Measurements from ENCODE around the gene PLEK.
"Not testable (repeated sequence)": the region's sequence is repeated elsewhere in the genome, so short reads cannot be mapped to it uniquely, and the experiment has no call there.

PLEK gene

DNA sequence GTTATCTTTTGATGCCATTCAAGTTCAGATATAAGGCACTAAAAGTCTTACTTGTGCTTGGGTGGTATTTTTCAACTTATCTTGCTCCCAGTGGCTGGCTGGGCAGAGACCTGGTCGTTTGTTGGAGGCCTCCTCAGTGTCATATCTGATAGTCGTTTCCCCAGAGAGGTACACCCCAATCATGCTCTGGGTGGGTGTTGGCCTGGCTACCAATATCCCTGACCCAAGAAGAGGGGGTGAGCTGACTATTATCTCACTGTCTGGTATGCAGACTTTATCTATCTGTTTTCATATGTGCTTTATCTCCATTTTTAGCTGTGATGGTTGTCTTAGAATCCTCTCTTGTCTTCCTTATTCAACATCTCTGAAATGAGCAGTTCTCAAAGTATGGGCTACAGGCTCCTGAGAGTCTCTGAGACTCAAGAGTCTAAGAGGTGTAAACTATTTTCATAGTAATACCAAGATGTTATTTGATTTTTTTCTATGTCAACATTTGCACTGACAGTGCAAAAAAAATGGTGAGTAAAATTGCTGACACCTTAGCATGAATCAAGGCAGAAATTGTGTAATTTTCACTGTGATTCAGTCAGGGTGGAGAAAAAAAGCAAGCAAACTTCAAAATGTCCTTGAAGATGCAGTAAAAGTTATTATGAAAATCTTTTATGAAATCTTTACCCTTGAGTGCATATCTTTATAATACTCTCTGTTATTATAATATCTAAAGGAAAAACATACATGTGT, 12.3 kb upstream of the PLEK start:
- DNase-seq (ENCODE audit: low read depth, low spot score) = no peak

DNA sequence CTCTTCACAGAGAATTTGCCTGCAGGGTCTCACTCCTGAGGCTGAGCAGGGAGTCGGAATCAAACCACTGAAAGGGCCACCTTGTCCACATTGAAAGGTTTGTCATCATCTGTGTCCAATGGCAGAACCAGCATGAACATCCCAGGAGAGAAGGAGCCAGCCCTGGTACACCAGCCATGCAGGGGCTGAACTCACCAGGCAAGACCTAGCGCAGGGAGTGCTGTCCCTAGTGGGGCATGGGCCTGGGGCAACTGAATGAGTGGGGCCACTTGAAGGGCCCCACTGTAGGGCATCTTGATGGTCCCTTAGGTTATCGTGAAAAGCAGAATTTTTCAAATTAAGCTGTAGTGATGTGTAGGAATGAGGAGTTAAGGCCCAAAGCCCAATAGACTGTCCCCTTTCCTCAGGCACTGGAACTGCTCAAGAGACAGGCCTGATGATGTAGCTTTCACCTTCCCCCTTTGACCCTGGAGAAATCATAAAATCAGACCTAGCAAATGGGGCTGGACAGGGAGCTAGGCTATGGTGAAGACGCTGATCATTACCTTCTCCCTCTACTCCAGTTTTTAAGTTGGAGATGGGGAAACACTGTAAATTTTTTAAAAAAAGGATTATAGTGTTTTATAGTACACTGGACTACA, 8.4 kb upstream of the PLEK start:
- DNase-seq (ENCODE audit: low read depth, low spot score) = no peak

DNA sequence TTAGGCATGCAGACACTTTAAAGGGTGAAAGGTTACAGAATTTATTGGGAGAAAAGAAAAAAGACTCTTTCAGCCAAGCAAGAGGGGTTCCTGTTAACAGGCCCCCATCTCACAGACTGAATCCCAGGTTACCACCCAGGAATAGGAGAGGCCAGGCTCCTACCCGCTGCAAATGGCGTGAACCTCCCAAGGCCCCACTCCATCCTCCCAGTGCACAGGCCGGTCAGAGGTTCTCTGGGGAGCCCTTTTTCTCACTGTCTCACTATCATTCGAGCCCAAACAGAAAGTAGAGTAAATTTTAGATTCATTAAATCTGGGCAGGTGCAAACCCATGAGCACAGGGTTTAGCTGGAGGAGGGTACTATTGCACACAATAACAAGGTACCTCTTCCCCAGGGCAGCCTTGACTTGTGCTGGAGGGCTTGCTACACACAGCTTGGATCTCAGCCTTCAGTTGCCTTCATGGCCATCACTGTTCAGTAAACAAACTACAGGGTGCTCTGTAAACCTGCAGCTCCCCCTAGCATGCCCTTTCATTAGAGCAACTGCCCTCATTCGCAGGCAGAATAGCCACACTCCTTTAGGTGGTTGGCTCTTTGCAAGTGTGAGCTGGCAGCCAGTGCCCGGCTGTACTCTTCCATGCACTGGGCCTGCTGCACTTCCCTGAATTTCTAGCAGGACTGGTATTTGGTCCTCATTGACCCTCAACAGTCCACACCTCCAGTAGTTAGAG, 7.3 kb upstream of the PLEK start:
- DNase-seq (ENCODE audit: low read depth, low spot score) = no peak

DNA sequence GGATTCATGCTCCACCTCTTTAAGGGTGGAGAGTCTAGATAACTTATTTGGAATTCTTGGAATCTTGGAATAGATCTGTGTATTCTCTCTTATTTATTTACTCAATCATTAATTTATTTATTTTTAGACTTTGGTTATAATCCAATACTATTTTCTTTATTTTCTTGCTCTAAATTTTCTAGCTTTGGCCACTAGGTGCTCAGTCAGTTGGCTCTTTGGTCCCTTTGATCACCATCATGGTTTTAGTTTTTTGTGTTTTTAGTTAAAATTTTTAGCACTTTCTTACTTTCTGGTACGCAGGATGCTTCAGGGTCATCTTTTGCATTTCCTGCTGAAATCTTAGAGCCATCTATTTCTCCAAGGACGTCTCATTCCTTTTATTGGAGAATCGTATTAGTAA, 5.2 kb upstream of the PLEK start:
- DNase-seq (ENCODE audit: low read depth, low spot score) = no peak

DNA sequence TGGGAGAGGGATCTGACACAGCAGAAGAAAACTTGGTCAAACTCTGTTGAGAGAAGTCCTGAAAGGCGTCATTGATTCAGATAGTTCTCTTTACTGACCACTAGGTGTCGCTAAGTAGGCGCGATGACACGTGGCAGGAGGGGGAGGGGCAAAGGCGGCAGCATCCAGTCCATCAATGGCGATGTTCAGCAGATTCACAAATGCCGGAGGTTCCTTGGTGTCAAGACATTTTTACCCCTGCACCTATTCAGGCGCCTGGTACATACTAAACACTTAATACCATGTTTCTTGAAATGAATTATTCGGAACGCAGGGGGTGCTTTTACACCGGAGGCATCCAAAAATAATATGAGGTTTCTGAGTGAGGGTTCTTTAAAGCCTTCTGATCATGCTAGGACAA, 3.0 kb upstream of the PLEK start:
- peak; percentile 65 for DNase-seq (ENCODE audit: low read depth, low spot score)

DNA sequence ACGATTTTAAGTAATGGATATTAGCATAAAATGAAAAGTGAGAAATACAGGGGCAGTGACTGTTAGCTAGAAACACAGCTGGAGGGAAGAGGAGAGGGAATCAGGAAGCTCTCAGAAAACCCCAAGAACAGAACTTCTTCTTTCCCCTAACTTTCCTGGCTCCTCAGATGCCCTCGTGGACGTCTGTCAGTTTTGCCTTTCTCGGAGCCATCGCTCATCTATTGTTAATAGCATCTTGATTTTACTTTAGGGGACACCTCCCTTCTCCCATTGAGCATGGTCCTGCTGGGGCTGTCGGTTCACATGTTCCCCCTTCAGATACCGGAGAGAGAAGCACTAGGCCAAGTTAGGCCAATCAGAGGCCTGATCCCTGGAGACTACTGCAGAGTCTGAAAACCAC, 2.3 kb upstream of the PLEK start:
- DNase-seq (ENCODE audit: low read depth, low spot score) = no peak

DNA sequence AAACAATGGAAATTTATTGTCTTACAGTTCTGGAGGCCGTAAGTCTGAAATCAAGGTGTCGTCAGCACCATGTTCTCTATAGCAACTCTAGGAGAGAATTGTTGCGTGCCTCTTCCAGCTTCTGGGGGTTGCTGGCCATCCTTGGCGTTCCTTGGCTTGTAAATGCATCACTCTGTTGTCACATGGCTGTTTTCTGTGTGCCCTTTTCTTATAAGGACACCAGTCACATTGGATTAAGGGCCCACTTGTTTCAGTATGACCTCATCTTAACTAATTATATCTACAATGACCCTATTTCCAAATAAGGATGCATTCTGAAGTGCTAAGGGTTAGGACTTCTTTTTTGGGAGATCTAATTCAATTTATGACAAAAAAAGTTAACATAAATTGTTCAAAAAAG, 1.4 kb upstream of the PLEK start:
- no peak for DNase-seq (ENCODE audit: low read depth, low spot score)

DNA sequence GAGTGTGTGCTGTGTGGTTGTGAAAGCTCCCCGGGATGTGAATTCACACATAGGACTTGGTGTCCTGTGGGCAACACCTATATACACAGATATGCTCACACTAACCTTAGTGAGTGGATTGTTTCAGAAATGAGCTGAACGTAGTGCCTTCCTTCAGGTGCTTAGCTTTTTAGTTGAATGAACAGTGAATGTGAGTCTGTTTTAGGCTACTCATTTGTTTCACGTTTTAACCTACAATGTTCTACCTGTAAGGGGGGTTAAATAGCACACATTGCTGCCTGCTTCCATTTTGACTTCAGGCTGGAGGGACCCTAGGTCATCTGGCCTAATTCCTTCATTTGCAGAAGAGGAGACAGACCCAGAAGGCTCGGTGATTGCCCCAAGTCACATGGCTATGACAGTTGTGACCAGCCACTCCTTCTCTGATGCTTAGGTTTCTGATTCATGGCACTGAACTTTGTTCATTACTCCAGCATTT, 1.0 kb downstream of the PLEK start:
- DNase-seq (ENCODE audit: low read depth, low spot score) = no peak

DNA sequence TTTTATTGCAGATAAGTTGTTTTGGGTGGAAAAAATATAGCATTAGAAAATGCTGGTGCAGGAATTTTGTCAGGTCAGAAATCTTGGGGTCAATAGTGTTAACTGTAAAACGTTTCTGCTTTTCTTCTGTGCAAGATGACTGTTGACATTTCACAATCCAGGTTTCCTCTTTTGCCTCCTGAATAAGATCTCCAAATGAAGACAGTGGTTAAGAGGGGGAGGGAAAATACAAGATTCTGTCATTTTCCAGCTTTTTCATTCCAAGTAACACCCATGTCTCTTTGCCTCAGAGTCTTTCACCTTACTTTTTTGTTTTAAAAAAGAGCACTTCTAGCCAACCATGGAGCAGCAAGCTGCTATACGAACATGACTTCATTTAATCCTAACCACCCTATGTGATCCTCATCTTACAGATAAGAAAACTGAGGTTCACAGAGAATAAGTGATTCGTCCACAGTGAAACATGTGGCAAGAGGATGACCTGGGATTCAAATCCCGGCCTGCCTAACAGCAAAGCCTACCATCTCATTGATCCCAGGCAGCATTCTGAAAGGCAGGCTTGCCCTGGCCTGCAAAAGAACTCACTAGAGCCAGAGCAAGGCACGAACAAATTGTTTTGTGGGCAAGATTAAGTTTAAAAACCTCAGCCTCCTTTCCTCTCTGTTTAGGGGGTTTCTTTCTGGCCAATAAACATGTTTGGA, 3.0 kb downstream of the PLEK start:
- DNase-seq (ENCODE audit: low read depth, low spot score) = no peak

DNA sequence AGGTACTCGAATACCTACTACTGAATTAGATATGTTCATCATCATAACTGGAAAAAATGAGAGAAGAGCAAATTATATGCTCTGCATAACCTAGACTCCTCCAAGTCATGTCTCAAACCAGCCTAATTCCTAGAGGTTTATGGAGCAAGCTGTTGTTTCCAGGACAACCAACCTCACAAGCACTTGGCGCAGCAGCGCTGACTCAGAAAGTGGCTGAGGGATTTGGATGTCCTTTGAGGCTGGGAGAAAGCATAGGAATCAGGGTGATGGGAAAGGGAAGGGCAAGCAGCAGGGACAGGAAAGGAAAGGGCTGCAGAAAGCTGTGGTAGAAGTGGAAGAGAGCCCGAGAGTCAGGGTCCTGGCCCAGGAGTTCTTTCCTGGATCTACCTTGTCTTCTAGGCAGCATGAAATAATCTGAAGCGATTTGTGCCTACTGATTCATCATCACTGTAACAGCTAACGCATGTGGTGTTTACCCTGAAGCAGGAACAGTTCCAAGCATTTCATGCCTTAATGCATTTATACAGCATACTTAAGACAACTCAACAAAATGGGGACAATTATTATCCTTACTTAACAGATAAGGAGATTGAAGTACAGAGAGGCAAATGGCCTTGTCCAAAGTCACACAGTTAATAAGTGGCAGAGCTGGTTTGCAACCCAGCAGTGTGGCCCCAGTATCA, 3.7 kb downstream of the PLEK start:
- no peak for DNase-seq (ENCODE audit: low read depth, low spot score)

DNA sequence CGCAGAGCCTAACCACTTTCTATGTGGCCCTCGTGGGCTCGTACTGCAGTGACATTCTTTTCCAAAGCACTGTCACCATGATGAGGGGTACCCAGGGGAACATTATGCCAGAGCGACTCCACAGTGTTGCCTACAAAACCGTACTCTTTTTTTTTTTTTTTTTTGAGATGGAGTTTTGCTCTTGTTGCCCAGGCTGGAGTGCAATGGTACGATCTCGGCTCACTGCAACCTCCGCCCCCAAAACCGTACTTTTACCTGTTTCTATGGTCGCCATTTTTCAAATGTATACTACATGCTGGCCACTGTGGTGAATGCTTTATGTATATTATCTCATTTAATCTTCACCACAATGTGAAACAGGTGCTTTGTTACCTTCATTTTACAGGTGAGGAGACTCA, 4.3 kb downstream of the PLEK start:
- DNase-seq (ENCODE audit: low read depth, low spot score) = no peak

DNA sequence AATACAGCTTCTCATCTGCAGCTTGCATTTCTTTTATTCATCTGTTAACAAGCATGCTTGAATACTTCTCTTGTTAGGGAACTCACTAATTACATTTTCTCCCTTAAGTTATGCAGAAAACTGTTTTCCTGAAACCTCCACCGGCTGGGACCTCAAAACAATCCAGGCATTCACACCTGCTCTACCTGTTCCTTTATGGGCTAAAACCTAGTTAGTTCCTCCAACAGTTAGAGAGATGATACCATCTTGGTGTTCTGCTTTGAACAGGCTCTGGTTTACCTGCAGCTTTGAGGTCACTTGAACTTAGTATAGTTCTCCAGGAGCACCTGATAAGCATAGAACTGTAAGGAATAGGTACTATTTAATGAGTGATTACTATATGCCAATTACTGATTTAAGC, 6.1 kb downstream of the PLEK start:
- no peak for DNase-seq (ENCODE audit: low read depth, low spot score)

DNA sequence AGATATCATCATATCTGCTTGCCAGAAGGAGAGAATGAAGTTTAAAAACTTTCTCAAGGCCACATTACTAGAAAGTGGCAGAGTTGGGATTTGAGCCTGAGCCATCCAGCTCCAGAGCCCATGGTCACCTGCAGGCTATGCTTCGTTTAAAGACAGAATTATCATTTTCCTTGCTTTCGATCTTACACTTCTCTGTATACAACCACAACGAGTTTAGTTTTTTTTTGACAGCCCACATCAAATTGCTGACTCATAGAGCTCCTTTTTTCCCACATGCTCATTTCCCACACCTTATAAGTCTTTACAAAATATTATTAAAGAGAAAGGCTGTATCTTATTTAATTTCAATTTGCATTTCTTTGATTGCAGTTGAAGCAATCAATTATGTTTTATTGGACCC, 6.5 kb downstream of the PLEK start:
- DNase-seq (ENCODE audit: low read depth, low spot score) = no peak

DNA sequence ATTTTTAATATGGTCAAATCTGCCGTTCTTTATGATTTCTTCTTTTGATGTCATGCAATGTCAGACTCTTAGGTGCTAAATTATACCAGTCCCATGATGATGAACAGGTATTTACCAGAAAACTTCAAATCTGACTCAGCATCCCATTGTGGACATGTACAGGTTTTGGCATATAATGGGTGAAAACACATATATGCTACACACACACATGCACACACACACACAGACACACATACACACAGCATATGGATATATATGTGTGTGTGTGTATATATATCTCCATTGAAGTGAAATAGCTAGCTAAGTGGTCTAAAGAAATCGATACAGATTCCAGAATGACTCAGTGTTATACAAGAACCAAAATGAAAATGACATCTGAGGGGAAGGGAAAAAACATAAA, 7.4 kb downstream of the PLEK start:
- DNase-seq (ENCODE audit: low read depth, low spot score) = no peak

DNA sequence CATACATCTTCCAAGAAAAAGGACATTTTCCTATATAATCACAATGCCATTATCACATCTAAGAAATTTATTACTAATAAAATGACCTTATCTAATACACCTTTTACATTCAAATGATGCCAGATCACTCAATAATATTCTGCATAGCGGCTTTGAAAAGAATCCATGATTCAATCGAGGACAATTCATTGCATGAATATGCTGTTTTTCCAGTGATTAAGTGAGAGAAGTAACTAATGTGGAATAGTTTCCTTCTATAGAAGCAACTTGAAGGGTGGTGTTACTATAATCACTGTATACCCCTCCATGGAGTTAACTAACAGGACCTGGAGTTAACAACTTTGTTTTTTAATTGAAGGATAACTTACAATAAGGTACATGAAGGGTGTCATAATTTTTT, 9.1 kb downstream of the PLEK start:
- no peak for DNase-seq (ENCODE audit: low read depth, low spot score)

DNA sequence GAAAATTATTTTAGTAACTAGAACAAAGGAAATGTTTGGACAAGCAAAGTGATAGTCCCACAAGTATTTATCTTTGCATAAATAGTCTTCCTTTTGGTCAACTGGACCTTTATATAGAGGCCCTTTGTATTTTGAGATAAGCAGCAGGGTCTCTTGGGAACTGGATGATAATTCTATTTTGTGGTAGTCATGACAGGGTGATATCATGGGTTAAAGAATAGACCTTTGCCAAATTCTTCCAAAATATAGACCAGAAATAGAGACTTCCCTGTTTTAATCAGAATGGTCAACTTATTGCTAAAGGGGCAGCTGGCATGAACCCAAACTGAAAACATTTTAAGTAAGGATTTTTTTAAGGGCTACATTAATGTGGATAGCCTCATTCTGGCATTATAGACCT, 10.5 kb downstream of the PLEK start:
- DNase-seq (ENCODE audit: low read depth, low spot score) = no peak

DNA sequence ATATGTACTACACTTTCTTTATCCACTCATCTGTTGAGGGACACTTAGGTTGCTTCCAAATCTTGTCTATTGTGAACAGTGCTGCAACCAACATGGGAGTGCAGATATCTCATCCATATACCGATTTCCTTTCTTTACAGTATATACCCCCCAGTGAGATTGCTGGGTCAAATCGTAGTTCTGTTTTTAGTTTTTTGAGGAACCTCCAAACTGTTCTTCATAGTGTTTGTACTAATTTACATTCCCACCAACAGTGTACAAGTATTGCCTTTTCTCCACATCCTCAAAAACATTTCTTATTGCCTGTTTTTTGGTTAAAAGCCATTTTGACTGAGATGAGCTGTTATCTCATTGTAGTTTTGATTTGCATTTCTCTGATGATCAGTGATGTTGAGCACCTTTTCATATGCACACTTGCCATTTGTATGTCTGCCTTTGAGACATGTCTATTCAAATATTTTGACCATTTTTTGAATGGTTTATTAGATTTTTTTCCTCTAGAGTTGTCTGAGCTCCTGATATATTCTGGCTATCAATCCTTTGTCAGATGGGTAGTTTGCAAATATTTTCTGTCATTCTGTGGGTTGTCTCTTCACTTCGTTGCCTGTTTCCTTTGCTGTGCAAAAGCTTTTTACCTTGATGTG, 12.2 kb downstream of the PLEK start:
- DNase-seq (ENCODE audit: low read depth, low spot score) = no peak

DNA sequence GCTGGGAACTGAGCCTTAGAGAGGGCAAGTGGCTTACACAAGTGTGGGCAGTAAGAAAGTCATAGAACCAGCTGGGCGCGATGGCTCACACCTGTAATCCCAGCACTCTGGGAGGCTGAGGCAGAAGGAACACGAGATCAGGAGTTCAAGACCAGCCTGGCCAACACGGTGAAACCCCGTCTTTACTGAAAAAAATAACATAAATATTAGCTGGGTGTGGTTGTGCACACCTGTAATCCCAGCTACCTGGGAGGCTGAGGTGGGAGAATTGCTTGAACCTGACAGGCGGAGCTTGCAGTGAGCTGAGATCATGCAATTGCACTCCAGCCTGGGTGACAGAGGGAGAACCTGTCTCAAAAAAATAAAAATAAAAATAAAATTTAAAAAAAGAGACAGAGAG, 13.7 kb downstream of the PLEK start:
- not testable (repeated sequence) for DNase-seq (ENCODE audit: low read depth, low spot score)

DNA sequence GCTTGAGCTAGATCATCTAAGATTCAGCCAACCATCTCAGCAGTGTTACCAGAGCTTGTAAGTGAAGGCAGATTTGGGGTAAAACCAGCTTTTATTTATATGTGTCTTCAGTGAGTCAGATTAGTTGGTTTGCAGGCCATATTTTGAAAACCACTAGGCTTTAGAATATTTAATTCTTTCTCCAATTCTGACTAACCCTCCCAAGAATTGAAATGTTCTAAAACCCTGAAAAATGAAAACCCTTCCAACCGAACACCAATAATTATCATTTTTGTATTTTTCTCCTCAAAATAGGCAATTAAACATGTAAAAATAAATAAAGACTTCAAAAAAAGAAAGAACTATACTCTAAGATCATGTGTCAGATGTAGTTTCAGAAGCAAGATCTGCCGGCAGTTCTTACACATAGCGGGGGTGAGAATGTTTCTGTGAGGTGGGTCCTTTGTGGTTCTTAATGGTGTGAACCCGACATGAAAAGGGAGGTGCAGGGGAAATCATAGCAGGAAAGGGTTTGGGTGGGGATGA, 14.2 kb downstream of the PLEK start:
- DNase-seq (ENCODE audit: low read depth, low spot score) = no peak

DNA sequence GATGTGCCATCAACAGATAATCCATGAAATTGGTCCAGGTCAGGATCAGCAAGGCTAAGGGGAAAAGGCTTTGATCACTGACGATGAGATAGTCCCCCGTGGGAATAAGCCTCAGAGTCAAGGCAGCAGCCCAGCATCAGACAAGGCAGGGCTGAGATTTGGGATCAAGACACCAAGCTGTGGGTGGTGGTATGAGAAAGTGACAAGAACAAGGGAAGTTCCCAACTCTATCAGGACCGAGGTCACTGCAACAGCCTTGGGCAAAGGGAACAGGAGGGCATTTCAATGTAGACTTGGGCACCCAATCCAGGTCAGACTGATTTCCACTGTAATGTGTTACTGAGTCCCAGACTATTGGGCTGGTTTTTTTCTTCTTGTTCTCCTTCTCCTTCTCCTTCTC, 18.7 kb downstream of the PLEK start:
- no peak for DNase-seq (ENCODE audit: low read depth, low spot score)

Data from activated naive CD8-positive, alpha-beta T cell treated with anti-CD3 and anti-CD28 coated beads, Interleukin-2, amount 50 U/mL, for 16 hours (primary cell).